ENCODE results near the gene TMEM62. TPM values are rescaled to one million over a fixed set of nuclear protein-coding genes. Genes with fewer than 3 reads are reported as not detected.

TMEM62 gene
- total RNA-seq, 2 donors from 2014 or later: 16.1 to 71.9 TPM

DNA sequence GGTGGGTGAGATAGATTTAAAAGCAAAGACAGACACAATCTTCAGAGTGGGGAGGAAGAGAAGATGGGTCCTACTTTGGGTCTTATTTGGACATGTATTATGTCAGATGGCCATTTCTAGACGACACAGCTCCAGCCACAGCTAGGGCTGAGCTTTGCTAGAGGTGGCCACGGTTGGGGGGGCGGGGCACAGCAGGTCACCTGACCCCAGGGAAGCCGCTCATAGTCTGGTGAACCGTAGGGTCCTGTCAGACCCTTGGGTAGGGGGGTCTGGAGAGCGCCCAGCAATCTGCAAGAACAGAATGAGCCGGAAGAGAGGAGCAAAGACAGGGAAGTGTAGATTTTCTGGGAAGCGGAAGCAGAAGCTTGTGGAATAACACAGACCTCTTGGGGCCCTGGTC lies 80.8 kb downstream of the TMEM62 start:
- Histone ChIP-seq H3K9me3 (no peaks in the 10 kb centered on the region), H3K4me3 (no peak overlapping the region), H3K27me3 (no peaks in the 10 kb centered on the region), H3K4me1 (no peaks in the 10 kb centered on the region), H3K27ac (no peak overlapping the region), H3K36me3 (replicated peaks in 1 of 2; ENCODE audit: insufficient read depth in 1 of 2, low read depth in 2 of 2) (no peaks in the 10 kb centered on the region)
- intact Hi-C loops (cut with DNase I): no loop called here
- 63 to 65% methylated on average over 8 of the region's 8 CpGs for WGBS, 2 donors
- ATAC-seq: no peak
- no peak for DNase-seq
- TF ChIP-seq POLR2A (IDR thresholded peaks at IDR 0.05): no peak
- TF ChIP-seq, protein P1, sequence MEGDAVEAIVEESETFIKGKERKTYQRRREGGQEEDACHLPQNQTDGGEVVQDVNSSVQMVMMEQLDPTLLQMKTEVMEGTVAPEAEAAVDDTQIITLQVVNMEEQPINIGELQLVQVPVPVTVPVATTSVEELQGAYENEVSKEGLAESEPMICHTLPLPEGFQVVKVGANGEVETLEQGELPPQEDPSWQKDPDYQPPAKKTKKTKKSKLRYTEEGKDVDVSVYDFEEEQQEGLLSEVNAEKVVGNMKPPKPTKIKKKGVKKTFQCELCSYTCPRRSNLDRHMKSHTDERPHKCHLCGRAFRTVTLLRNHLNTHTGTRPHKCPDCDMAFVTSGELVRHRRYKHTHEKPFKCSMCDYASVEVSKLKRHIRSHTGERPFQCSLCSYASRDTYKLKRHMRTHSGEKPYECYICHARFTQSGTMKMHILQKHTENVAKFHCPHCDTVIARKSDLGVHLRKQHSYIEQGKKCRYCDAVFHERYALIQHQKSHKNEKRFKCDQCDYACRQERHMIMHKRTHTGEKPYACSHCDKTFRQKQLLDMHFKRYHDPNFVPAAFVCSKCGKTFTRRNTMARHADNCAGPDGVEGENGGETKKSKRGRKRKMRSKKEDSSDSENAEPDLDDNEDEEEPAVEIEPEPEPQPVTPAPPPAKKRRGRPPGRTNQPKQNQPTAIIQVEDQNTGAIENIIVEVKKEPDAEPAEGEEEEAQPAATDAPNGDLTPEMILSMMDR (IDR thresholded peaks at IDR 0.05): no peak

DNA sequence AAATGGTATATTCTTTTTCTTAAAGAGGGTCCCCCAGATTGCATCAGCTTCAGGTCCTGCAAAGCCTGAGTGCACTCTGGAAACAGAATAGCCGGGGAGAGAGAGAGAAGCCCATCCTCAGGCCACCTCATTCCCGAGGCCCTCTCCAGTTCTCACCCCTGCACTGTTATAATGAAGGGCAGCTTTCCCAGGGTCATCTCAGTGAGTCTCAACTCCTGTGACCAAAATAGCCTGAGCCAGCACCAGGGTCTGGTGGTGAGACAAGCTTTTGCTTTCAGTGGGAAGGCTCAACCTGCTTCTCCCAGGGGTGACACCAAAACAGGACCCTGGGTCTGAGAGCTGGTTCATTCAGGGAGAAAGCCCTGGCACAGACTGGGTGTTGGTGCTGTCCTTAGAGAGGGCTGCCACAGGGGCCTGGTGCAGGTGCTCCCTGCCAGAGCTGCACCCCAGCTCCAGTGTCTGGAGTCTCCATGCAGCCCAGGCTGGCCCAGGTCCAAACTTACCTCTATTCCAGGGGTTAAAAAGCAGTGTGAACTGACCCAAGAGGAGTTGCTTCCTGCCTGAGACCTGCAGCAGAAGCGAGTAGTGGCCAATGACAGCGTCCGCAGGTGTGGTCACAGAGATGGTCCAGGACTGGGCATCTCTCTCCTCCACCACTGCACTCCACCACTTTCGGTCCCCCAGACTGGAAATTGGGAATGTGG lies 81.4 kb downstream of the TMEM62 start:
- Histone ChIP-seq H3K27me3 (no peaks in the 10 kb centered on the region), H3K4me1 (no peaks in the 10 kb centered on the region), H3K9me3 (no peaks in the 10 kb centered on the region), H3K4me3 (no peak overlapping the region), H3K36me3 (replicated peaks in 1 of 2; ENCODE audit: insufficient read depth in 1 of 2, low read depth in 2 of 2) (no peaks in the 10 kb centered on the region), H3K27ac (no peak overlapping the region)
- no peak for DNase-seq
- ATAC-seq: no peak
- 70 to 88% methylated on average over 4 to 6 of the region's 6 CpGs for WGBS, 2 donors
- intact Hi-C loops (cut with DNase I): no loop called here
- TF ChIP-seq, protein P1 (IDR thresholded peaks at IDR 0.05): no peak
- no peak for TF ChIP-seq POLR2A (IDR thresholded peaks at IDR 0.05)

DNA sequence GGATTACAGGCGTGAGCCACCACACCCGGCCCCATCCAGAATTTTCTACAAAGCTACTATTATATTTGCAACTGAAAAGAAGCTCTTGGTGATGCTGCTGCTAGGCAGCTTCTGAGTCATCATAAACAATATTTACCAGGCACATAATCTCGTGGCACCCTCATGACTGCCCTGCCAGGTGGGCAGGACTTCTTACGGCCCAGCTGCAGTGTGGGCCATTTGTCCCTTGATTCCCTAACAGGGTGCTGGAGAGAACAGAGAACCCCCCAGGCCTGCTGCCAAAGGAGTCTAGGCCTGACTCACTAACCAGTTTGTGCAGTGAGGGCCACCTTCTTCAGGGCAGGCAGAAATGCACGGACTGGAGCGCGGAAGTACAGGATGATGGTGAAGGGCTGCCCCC lies 82.6 kb downstream of the TMEM62 start:
- Histone ChIP-seq H3K9me3 (no peaks in the 10 kb centered on the region), H3K27me3 (no peaks in the 10 kb centered on the region), H3K4me3 (no peak overlapping the region), H3K4me1 (no peaks in the 10 kb centered on the region), H3K27ac (no peak overlapping the region), H3K36me3 (replicated peaks in 1 of 2; ENCODE audit: insufficient read depth in 1 of 2, low read depth in 2 of 2) (no peaks in the 10 kb centered on the region)
- DNase-seq (no peak), ATAC-seq (no peak)
- intact Hi-C loops (cut with DNase I): no loop called here
- 72 to 78% methylated on average over 6 to 7 of the region's 7 CpGs for WGBS, 2 donors
- TF ChIP-seq, protein P1 (IDR thresholded peaks at IDR 0.05): no peak
- no peak for TF ChIP-seq POLR2A (IDR thresholded peaks at IDR 0.05)

DNA sequence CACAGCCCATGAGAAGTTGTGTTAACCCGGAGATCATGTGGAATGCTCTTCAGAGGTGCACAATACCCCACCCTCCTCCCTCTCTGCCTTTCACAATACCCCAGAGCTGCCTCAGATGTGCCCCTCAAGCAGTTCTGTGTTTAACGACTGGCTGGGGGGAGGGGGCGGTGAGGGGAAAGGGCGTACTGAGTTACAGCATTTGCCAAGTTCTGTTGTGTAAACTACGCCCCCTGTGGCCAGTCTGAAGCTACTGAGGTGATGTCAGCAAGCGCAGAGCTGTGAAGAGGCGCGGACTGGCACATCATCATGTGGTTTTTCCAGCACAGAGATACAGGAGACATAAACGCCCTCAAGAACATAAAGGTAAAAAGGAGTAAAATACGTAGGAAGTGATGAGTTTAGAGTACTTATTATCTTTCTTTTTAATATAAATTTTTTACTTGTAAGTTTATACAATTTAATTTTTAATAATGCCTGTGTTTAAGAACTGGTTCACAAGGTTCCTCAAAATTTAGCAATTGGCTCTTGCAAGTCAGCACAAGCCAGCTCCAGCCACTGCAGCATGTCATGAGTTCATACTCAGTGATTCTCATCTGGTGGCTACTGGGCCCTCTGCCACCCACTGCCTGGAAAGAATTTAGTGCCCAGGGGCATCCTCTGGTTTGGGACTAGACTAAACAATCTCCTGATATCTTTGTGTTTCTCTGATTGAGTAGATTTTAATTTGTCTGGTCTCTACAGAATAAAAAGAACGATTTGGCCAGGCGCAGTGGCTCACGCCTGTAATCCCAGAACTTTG lies 85.7 kb downstream of the TMEM62 start:
- ATAC-seq (no peak), DNase-seq (no peak)
- TF ChIP-seq POLR2A (IDR thresholded peaks at IDR 0.05): no peak
- TF ChIP-seq, protein P1 (IDR thresholded peaks at IDR 0.05): no peak
- no peaks in the 10 kb centered on the region for H3K27me3 ChIP-seq
- H3K36me3 ChIP-seq (replicated peaks in 1 of 2; ENCODE audit: insufficient read depth in 1 of 2, low read depth in 2 of 2): no peaks in the 10 kb centered on the region
- intact Hi-C loops (cut with DNase I): no loop called here
- H3K27ac ChIP-seq: no peak overlapping the region
- 43 to 49% methylated on average over 13 of the region's 13 CpGs for WGBS, 2 donors
- H3K4me1 ChIP-seq: no peaks in the 10 kb centered on the region
- no peaks in the 10 kb centered on the region for H3K9me3 ChIP-seq
- no peak overlapping the region for H3K4me3 ChIP-seq

All from body of pancreas (tissue), 4 donors.